GM21367 (cell line): ENCODE data around the gene CCDC9B.

Experiments
- ATAC-seq: cut with Tn5 transposase; IDR thresholded peaks from one replicate; pipeline ENCODE4 v1.9.1; 2021; ENCODE audit not compliant: unreplicated experiment

Gene CCDC9B

GRCh38 chr15:40340740-40341400 lies at the start of gene CCDC9B:
TSS of gene CCDC9B (minus strand) at chr15:40340939. CDS start at chr15:40340819, 120 bp downstream.
- ATAC-seq = no peak

DNA sequence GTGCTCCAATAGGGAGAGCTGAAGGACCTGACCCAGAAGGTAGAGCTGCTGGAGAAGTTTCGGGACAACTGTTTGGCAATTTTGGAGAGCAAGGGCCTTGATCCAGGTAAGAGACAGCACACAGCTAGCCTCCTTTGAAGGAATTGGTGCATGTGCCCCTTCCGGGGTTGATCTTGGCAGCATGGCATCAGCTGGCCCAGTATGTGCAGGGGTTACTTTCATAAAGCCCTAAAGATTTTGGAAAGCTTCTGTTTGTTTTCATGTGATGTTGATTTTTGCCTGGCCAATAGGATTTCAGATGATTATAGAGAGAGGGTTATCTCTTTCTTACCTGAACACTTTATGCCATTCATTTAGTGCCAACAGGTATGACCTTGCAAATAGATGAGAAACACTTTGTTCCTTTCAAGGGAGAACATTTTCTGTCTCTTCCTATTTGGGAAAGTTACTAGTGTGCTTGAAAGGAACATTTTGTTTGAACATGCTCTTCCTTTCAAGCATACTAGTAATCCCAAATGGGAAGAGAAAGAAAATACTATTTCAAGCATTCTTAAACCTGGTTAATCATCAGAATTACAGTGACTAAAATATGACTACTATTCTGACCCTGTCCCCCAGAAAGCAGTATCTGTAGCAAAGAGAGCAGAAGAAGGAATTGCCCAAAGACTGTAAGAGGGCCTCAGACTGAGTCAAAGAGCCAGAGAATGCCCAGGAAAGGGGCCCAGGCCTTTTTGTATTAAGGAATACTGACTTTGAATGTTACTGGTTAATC lies 49.3 kb upstream of the CCDC9B start:
- no peak for ATAC-seq

DNA sequence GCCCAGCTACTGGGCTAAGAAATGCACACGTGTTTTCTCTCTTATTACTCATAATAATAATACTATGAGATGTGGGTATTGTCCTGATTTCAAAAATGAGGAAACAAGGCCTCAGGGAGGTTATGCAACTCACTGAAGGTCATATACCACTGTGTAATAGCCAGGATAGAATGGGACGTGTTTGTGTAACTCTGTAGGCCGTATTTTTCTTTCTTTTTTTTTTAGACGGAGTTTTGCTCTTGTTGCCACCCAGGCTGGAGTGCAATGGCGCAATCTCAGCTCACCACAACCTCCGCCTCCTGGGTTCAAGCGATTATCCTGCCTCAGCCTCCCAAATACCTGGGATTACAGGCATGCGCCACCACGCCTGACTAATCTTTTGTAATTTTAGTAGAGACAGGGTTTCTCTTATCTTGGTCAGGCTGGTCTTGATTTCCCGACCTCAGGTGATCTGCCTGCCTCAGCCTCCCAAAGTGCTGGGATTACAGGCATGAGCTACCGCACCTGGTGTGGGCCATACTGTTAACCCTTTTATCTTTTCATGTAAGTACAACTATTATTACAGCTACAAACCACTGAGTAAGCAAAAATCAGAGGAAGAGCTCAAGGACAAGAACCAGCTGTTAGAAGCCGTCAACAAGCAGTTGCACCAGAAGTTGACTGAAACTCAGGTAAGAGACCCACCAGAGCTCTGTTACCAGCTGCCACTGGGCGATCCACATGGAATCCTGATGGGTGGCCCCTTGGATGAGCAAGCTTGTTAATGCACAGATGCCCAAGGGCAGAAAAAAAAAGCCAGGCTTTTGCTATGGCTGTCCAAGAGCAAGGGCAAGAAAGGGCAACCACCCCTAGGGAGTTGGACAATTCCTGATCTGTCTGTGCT lies 48.4 kb upstream of the CCDC9B start:
- no peak for ATAC-seq

DNA sequence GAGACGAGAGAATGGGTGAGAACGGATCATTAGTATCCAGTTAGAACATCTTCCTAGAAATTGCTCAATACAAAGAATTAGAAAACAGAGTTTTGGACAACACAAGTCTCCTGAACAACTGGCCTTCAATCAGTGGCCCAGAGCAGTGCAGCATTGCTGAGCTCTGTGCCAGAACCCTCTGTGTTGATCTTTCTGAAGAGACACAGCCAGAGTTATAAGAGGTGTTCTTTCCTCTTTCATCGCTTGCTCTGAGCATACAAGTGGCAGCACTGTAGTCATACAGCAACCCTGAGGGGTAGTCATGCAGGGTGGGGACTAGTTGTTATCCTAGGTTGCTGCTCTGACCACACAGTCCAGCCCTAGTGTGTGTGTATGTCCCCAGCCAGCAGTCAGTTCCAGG lies 45.7 kb upstream of the CCDC9B start:
- ATAC-seq = no peak

DNA sequence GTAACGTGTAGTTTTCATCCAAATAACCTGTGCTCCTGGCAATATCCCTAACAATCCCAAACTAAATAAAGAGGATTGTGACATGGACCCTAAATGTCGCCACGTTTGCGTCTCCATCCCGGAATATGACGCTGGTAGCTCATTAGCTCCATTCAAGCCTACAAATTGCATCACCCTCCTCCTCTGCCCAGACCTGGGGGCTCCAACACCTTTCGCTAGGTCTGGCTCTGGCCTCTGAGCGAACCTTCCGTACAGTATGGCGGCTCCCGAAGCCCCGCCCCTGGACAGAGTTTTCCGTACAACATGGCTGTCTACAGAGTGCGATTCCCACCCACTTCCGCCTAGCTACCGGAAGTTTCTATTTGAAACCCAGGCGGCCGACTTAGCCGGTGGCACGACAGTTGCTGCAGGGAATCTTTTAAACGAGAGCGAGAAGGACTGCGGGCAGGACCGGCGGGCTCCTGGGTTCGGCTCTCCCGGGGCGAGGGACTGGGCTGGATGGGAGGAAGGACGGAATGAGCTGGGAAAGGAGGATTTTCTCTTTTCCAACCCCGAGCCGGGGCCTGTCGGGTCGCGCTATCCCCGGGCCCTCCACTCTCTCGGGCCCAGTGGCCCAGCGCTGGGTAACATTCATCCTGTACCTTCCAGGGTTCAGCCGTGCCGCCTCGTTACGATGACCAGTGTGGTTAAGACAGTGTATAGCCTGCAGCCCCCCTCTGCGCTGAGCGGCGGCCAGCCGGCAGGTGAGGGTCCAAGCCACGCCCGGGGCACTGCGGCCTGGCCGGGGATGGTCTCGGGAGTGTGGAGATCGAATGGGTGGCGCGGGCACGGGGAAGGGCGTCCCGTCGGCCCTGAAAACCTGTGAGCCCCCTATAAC lies 42.1 kb upstream of the CCDC9B start, which contains the start of gene KNSTRN:
Gene KNSTRN, plus strand, starts transcription at position 142 of the 877 bp plus-strand sequence. Its CDS starts 115 bp downstream, at position 257.
- ATAC-seq = peak; percentile 82

GRCh38 chr15:40381818-40382529 lies 41.2 kb upstream of the CCDC9B start:
- no peak for ATAC-seq

GRCh38 chr15:40380636-40381035 lies 39.9 kb upstream of the CCDC9B start:
- no peak for ATAC-seq

DNA sequence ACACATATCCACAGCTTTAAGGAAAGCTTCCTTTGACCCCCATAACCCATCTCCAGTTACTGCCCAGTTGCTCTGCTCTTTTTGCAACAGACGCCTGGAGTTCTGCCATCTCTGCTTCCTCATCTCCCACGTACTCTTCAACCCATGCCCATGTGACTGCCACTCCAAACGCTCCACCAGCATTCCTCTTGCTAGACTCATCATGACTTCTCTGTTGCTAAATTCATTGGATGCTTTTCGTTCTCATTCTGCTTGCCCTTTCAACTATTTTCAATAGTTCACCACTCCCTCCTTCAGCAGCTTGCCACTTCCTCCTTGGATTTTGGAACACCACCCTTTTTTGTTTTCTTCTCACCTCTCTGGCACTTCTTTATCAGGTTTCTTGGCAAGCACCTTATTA lies 39.1 kb upstream of the CCDC9B start:
- no peak for ATAC-seq

GRCh38 chr15:40379374-40379773 lies 38.6 kb upstream of the CCDC9B start:
- no peak for ATAC-seq

GRCh38 chr15:40377606-40378005 lies 36.9 kb upstream of the CCDC9B start:
- ATAC-seq = no peak

DNA sequence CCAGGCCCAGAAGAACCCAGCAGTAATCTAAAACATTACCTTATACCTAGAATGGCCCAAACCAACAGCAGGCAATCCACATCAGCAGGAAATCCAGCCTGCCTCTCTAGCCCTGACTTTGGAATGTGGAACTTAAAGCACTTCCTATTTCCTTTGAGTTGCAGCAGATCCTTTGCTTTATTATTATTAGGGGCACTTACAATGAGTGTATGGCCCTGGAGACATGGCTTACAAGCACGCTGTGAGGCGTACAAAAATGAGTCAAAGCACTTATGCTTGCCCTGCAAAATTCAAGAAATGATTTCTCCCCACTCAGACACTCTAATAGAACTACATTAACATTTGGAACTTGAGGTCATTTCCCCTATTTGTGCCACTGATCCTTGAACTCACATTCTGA lies 32.2 kb upstream of the CCDC9B start:
- no peak for ATAC-seq

- ATAC-seq = no peak
These were observed 29.2 kb upstream of the CCDC9B start for GRCh38 chr15:40369971-40370370.

GRCh38 chr15:40369474-40369869 lies 28.7 kb upstream of the CCDC9B start:
- ATAC-seq = no peak

GRCh38 chr15:40368719-40369473 lies 28.2 kb upstream of the CCDC9B start:
- ATAC-seq = no peak

DNA sequence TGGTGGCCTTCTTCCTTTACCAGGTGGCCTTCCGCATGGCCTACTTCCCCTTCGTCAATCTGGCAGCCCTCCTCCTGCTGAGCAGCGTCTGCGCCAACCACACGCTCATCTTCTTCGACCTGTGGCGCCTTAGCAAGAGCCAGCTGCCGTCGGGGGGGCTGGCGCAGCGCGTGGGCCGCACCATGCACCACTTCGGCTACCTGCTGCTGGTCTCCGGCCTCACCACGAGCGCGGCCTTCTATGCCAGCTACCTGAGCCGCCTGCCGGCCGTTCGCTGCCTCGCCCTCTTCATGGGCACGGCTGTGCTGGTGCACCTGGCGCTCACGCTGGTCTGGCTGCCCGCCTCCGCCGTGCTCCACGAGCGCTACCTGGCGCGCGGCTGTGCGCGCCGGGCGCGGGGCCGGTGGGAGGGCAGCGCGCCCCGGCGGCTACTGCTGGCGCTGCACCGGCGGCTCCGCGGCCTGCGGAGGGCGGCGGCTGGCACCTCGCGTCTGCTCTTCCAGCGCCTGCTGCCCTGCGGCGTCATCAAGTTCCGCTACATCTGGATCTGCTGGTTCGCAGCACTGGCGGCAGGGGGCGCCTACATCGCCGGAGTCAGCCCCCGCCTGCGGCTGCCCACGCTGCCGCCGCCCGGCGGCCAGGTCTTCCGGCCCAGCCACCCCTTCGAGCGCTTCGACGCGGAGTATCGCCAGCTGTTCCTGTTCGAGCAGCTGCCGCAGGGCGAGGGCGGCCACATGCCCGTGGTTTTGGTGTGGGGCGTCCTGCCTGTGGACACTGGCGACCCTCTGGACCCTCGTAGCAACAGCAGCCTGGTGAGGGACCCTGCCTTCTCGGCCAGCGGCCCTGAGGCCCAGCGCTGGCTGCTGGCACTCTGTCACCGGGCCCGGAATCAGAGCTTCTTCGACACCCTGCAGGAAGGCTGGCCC lies 27.2 kb upstream of the CCDC9B start:
- ATAC-seq = peak; percentile 57

DNA sequence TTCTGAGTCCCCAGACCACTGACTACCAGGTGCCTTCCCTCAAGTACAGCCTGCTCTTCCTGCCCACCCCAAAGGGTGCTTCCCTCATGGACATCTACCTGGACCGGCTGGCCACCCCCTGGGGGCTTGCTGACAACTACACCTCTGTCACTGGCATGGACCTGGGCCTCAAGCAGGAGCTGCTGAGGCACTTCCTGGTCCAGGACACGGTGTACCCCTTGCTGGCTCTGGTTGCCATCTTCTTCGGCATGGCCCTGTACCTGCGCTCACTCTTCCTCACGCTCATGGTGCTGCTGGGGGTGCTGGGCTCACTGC lies 26.6 kb upstream of the CCDC9B start:
- no peak for ATAC-seq

- no peak for ATAC-seq
These were observed 26.0 kb upstream of the CCDC9B start for GRCh38 chr15:40366457-40367370.
